IPS DF 6.9 (cell line): Measurements from ENCODE around the gene RFC3.
"Not testable (repeated sequence)": the region's sequence is repeated elsewhere in the genome, so short reads cannot be mapped to it uniquely, and the experiment has no call there.

Experiments used
- DNase-seq: peaks from one replicate; pipeline ENCODE4 v3.0.0-alpha.2; 2013; ENCODE audit warnings: low read depth, low spot score
- H3K27ac ChIP-seq: one replicate; pipeline ENCODE4 v1.5.1; 2013; ENCODE audit warnings: low read length, control low read depth
- H3K27me3 ChIP-seq: 2 replicates; pipeline ENCODE4 v1.6.1; 2013; ENCODE audit warnings: mild to moderate bottlenecking, low read length; ENCODE audit not compliant: control insufficient read depth, insufficient read depth
- H3K36me3 ChIP-seq: 2 replicates; pipeline ENCODE4 v1.6.1; 2013; ENCODE audit warnings: low read length; ENCODE audit not compliant: control insufficient read depth, insufficient read depth
- H3K4me1 ChIP-seq: 2 replicates; pipeline ENCODE4 v1.6.1; 2013; ENCODE audit warnings: low read length; ENCODE audit not compliant: control insufficient read depth, insufficient read depth
- H3K4me3 ChIP-seq: 2 replicates; pipeline ENCODE4 v1.5.1; 2013; ENCODE audit warnings: mild to moderate bottlenecking, low read length
- H3K9me3 ChIP-seq: 2 replicates; pipeline ENCODE4 v1.6.1; 2013; ENCODE audit warnings: low read length, inconsistent platforms; ENCODE audit not compliant: control insufficient read depth, insufficient read depth
- WGBS: extraction: QIAGEN DNeasy Blood & Tissue Kit; methylation state at CpG from one replicate; pipeline ENCODE4 v1.1.7; 2013; ENCODE audit warnings: mixed read lengths, missing lambda C conversion rate; ENCODE audit not compliant: insufficient read length, insufficient coverage; 5-methylcytosine and 5-hydroxymethylcytosine counted together

RFC3 gene

GRCh38 chr13:33806470-33807248 lies 11.3 kb upstream of the RFC3 start:
- WGBS: no CpG with 5 or more reads among the region's 8 CpGs
- no peaks in the 10 kb centered on the region for H3K36me3 ChIP-seq
- no peaks in the 10 kb centered on the region for H3K27me3 ChIP-seq

GRCh38 chr13:33812829-33813228 lies 5.1 kb upstream of the RFC3 start:
- no CpG with 5 or more reads among the region's 7 CpGs for WGBS
- H3K9me3 ChIP-seq, H3K27ac ChIP-seq, H3K4me1 ChIP-seq, H3K36me3 ChIP-seq, DNase-seq, H3K4me3 ChIP-seq, H3K27me3 ChIP-seq: not testable (repeated sequence)

More at GRCh38 chr13:33806470-33807248, 11.3 kb upstream of the RFC3 start:
- Histone ChIP-seq H3K4me1 (no peaks in the 10 kb centered on the region), H3K9me3 (no peaks in the 10 kb centered on the region), H3K4me3 (no peak overlapping the region), H3K27ac (no peak overlapping the region)
- DNase-seq: no peak

GRCh38 chr13:33815011-33815550 lies 2.9 kb upstream of the RFC3 start:
- Histone ChIP-seq H3K4me3 (no peak overlapping the region), H3K36me3 (no peaks in the 10 kb centered on the region), H3K9me3 (no peaks in the 10 kb centered on the region), H3K27ac (no peak overlapping the region), H3K27me3 (no peaks in the 10 kb centered on the region), H3K4me1 (no peaks in the 10 kb centered on the region; the same call in 1 of the 2 replicates)
- no CpG with 5 or more reads among the region's 1 CpG for WGBS
- DNase-seq: no peak

- 100% methylated on average over 1 of the region's 2 CpGs for WGBS
- H3K9me3 ChIP-seq: no peaks in the 10 kb centered on the region
- H3K4me3 ChIP-seq: no peak overlapping the region
- DNase-seq: no peak
- H3K4me1 ChIP-seq: no peaks in the 10 kb centered on the region; the same call in 1 of the 2 replicates
- peaks cover 2% of the 10 kb centered on the region; the same call in 1 of the 2 replicates for H3K36me3 ChIP-seq
- H3K27me3 ChIP-seq: no peaks in the 10 kb centered on the region
- no peak overlapping the region for H3K27ac ChIP-seq
Observed at GRCh38 chr13:33816912-33817311, 1.0 kb upstream of the RFC3 start.

- peaks cover 2% of the 10 kb centered on the region; the same call in 1 of the 2 replicates for H3K36me3 ChIP-seq
- H3K4me1 ChIP-seq: no peaks in the 10 kb centered on the region
- no peak for DNase-seq
- no peaks in the 10 kb centered on the region for H3K27me3 ChIP-seq
- no CpG with 5 or more reads among the region's 5 CpGs for WGBS
- H3K9me3 ChIP-seq: no peaks in the 10 kb centered on the region
- H3K4me3 ChIP-seq: peak overlapping the region; percentile 98; the same call in 1 of the 2 replicates
- no peak overlapping the region for H3K27ac ChIP-seq
Observed at GRCh38 chr13:33817513-33817900, 442 bp upstream of the RFC3 start.

GRCh38 chr13:33825083-33825482 lies 7.1 kb downstream of the RFC3 start:
- Histone ChIP-seq H3K27ac (no peak overlapping the region), H3K9me3 (no peaks in the 10 kb centered on the region), H3K27me3 (no peaks in the 10 kb centered on the region), H3K4me1 (no peaks in the 10 kb centered on the region), H3K4me3 (no peak overlapping the region), H3K36me3 (peaks cover 11% of the 10 kb centered on the region; the same call in 1 of the 2 replicates)
- no peak for DNase-seq
- no CpG with 5 or more reads among the region's 4 CpGs for WGBS

- WGBS: no CpG with 5 or more reads among the region's 2 CpGs
- Histone ChIP-seq H3K9me3 (no peaks in the 10 kb centered on the region), H3K27ac (no peak overlapping the region), H3K4me3 (no peak overlapping the region), H3K27me3 (no peaks in the 10 kb centered on the region), H3K4me1 (no peaks in the 10 kb centered on the region), H3K36me3 (peaks cover 13% of the 10 kb centered on the region; the same call in 1 of the 2 replicates)
- DNase-seq: no peak
Observed at GRCh38 chr13:33827139-33827538, 9.2 kb downstream of the RFC3 start.

GRCh38 chr13:33828431-33829129 lies 10.6 kb downstream of the RFC3 start:
- no CpG with 5 or more reads among the region's 7 CpGs for WGBS
- H3K36me3 ChIP-seq: peaks cover 13% of the 10 kb centered on the region; the same call in 1 of the 2 replicates
- no peaks in the 10 kb centered on the region for H3K27me3 ChIP-seq
- no peak overlapping the region for H3K4me3 ChIP-seq
- H3K9me3 ChIP-seq: no peaks in the 10 kb centered on the region
- H3K27ac ChIP-seq: no peak overlapping the region
- no peak for DNase-seq
- no peaks in the 10 kb centered on the region for H3K4me1 ChIP-seq

- Histone ChIP-seq H3K4me3 (no peak overlapping the region), H3K9me3 (no peaks in the 10 kb centered on the region), H3K4me1 (no peaks in the 10 kb centered on the region), H3K36me3 (peaks cover 13% of the 10 kb centered on the region; the same call in 1 of the 2 replicates), H3K27ac (no peak overlapping the region), H3K27me3 (no peaks in the 10 kb centered on the region)
- no CpG with 5 or more reads among the region's 4 CpGs for WGBS
- no peak for DNase-seq
Observed at GRCh38 chr13:33832872-33833271, 14.9 kb downstream of the RFC3 start.

- no CpG with 5 or more reads among the region's 4 CpGs for WGBS
- Histone ChIP-seq H3K4me3 (no peak overlapping the region), H3K4me1 (no peaks in the 10 kb centered on the region), H3K27me3 (no peaks in the 10 kb centered on the region), H3K9me3 (no peaks in the 10 kb centered on the region), H3K27ac (no peak overlapping the region), H3K36me3 (peaks cover 2% of the 10 kb centered on the region; the same call in 1 of the 2 replicates)
- DNase-seq: no peak
Observed at GRCh38 chr13:33838647-33839046, 20.7 kb downstream of the RFC3 start.
